H1 (cell line): Measurements from ENCODE around the gene TLE4. TPM values are rescaled to one million over a fixed set of nuclear protein-coding genes. Genes with fewer than 3 reads are reported as not detected.

ENCODE experiments used
- CTCF ChIA-PET: fragments of 300-600 bp; sonication (Branson Sonifier 250); formaldehyde crosslinking; loops from one replicate; lab custom pipeline; 2021; ENCODE audit not compliant: partially characterized antibody; lab: Charles Lee
- POLR2A ChIA-PET: fragments of 300-600 bp; sonication (Branson Sonifier 250); formaldehyde crosslinking; loops from one replicate; lab custom pipeline; 2021; ENCODE audit warnings: inconsistent platforms; ENCODE audit not compliant: partially characterized antibody; lab: Charles Lee
- DNase-seq, 2 experiments: peaks; one replicate each; pipeline versions ENCODE4 v3.0.0 to v3.0.0-alpha.2; 2010 to 2022; ENCODE audit warnings: low spot score in 2 of 2, low read depth in 1 of 2, mixed read lengths in 1 of 2
- FAIRE-seq: peaks from 2 replicates; lab custom pipeline; 2011; peaks lifted over from hg19 to GRCh38; lab: Jason Lieb, UNC
- H2AFZ ChIP-seq: 2 replicates; pipeline ENCODE4 v1.8.1; 2012; ENCODE audit warnings: low read length, inconsistent platforms
- H2AK5ac ChIP-seq: 2 replicates; pipeline ENCODE4 v1.6.1; 2013; ENCODE audit warnings: low read depth, low read length
- H2BK120ac ChIP-seq: replicated peaks from 2 replicates; pipeline ENCODE3; 2013; ENCODE audit warnings: low read depth, low read length, inconsistent platforms
- H2BK12ac ChIP-seq: 2 replicates; pipeline ENCODE4 v1.6.1; 2013; ENCODE audit warnings: low read depth, low read length
- H2BK15ac ChIP-seq: 2 replicates; pipeline ENCODE4 v1.6.1; 2013; ENCODE audit warnings: low read length
- H2BK20ac ChIP-seq: 2 replicates; pipeline ENCODE4 v1.6.1; 2013; ENCODE audit warnings: low read length
- H2BK5ac ChIP-seq: 2 replicates; pipeline ENCODE4 v1.6.1; 2013; ENCODE audit warnings: low read depth, low read length
- H3K14ac ChIP-seq: 2 replicates; pipeline ENCODE4 v1.6.1; 2013; ENCODE audit warnings: inconsistent platforms; ENCODE audit not compliant: insufficient read length
- H3K18ac ChIP-seq: 2 replicates; pipeline ENCODE4 v1.6.1; 2013; ENCODE audit warnings: low read length; ENCODE audit errors: extremely low read depth
- H3K23ac ChIP-seq: 2 replicates; pipeline ENCODE4 v1.6.1; 2013; ENCODE audit warnings: inconsistent platforms; ENCODE audit not compliant: insufficient read length
- H3K23me2 ChIP-seq: 2 replicates; pipeline ENCODE4 v1.6.1; 2013; ENCODE audit warnings: low read depth, low read length
- H3K27ac ChIP-seq: 2 replicates; pipeline ENCODE4 v1.6.1; 2011; ENCODE audit warnings: low read depth, low read length, inconsistent platforms
- H3K27me3 ChIP-seq, 4 experiments: replicated peaks in 1 of 4; 1 replicate in 1 of 4; 2 replicates in 3 of 4; pipeline versions ENCODE4 v1.6.1 to v1.8.1; 2011 to 2013; ENCODE audit warnings: low read length in 3 of 4, mild to moderate bottlenecking in 3 of 4, inconsistent platforms in 2 of 4, mixed read lengths in 2 of 4, moderate library complexity in 1 of 4; ENCODE audit not compliant: control insufficient read depth in 3 of 4, insufficient read depth in 3 of 4; ENCODE audit errors: extremely low read depth in 1 of 4
- H3K36me3 ChIP-seq, 4 experiments: 2 replicates each; pipeline versions ENCODE4 v1.6.1 to v1.8.1; 2011 to 2013; ENCODE audit warnings: mild to moderate bottlenecking in 4 of 4, low read length in 3 of 4, moderate library complexity in 2 of 4, control low read depth in 1 of 4, inconsistent platforms in 1 of 4; ENCODE audit not compliant: insufficient read depth in 4 of 4, control insufficient read depth in 2 of 4
- H3K4ac ChIP-seq: replicated peaks from 2 replicates; pipeline ENCODE3; 2013; ENCODE audit warnings: low read length, low read depth, mixed read lengths, inconsistent platforms; ENCODE audit not compliant: insufficient read length
- H3K4me1 ChIP-seq, 4 experiments: replicated peaks in 1 of 4; 1 replicate in 1 of 4; 2 replicates in 3 of 4; pipeline versions ENCODE4 v1.6.1 to v1.8.1; 2011 to 2013; ENCODE audit warnings: low read length in 3 of 4, inconsistent platforms in 2 of 4, mixed read lengths in 1 of 4; ENCODE audit not compliant: insufficient read depth in 4 of 4, control insufficient read depth in 3 of 4
- H3K4me2 ChIP-seq, 2 experiments: 2 replicates each; pipeline versions ENCODE4 v1.6.1 to v1.8.1; 2011 to 2013; ENCODE audit warnings: low read depth in 2 of 2, low read length in 2 of 2, control low read depth in 1 of 2, inconsistent platforms in 1 of 2, mild to moderate bottlenecking in 1 of 2; ENCODE audit not compliant: insufficient read depth in 1 of 2
- H3K4me3 ChIP-seq, 4 experiments: fragments of 200-600, 300-600 bp in 1 of 4; sonication (generic), shearing (Covaris generic), sonication (Bioruptor Twin) in 1 of 4; 2 replicates each; pipeline versions ENCODE4 v1.5.1 to v1.8.1; 2011 to 2016; ENCODE audit warnings: low read length in 4 of 4, low read depth in 3 of 4, control low read depth in 2 of 4, inconsistent platforms in 2 of 4, mild to moderate bottlenecking in 2 of 4, mixed read lengths in 1 of 4, moderate library complexity in 1 of 4; ENCODE audit not compliant: insufficient read depth in 2 of 4; ENCODE audit errors: extremely low read depth in 1 of 4
- H3K56ac ChIP-seq: replicated peaks from 2 replicates; pipeline ENCODE3; 2013; ENCODE audit warnings: low read depth, mild to moderate bottlenecking, mixed read lengths, low read length, inconsistent platforms; ENCODE audit not compliant: insufficient read length
- H3K79me1 ChIP-seq: 2 replicates; pipeline ENCODE4 v1.6.1; 2013; ENCODE audit warnings: low read depth, low read length, control low read depth
- H3K79me2 ChIP-seq, 2 experiments: 2 replicates each; pipeline versions ENCODE4 v1.6.1 to v1.8.1; 2012 to 2013; ENCODE audit warnings: low read length in 2 of 2, mild to moderate bottlenecking in 2 of 2, inconsistent platforms in 1 of 2; ENCODE audit not compliant: insufficient read depth in 2 of 2, control insufficient read depth in 1 of 2
- H3K9ac ChIP-seq, 4 experiments: replicated peaks in 1 of 4; 1 replicate in 1 of 4; 2 replicates in 3 of 4; pipeline versions ENCODE4 v1.6.1 to v1.8.1; 2011 to 2013; ENCODE audit warnings: low read depth in 3 of 4, low read length in 3 of 4, control low read depth in 2 of 4, mild to moderate bottlenecking in 2 of 4, moderate library complexity in 2 of 4, inconsistent platforms in 1 of 4; ENCODE audit errors: extremely low read depth in 1 of 4
- H3K9me3 ChIP-seq, 2 experiments: 2 replicates each; pipeline versions ENCODE4 v1.6.1 to v1.8.1; 2012 to 2013; ENCODE audit warnings: mild to moderate bottlenecking in 2 of 2, moderate library complexity in 2 of 2, control low read depth in 1 of 2, inconsistent platforms in 1 of 2, low read depth in 1 of 2, low read length in 1 of 2, mixed read lengths in 1 of 2; ENCODE audit not compliant: insufficient read depth in 2 of 2
- H4K20me1 ChIP-seq, 2 experiments: replicated peaks in 1 of 2; 2 replicates each; pipeline versions ENCODE3 to v1.8.1; 2011 to 2013; ENCODE audit warnings: inconsistent platforms in 2 of 2, low read length in 2 of 2, mild to moderate bottlenecking in 1 of 2; ENCODE audit not compliant: insufficient read depth in 2 of 2, control insufficient read depth in 1 of 2
- H4K5ac ChIP-seq: 2 replicates; pipeline ENCODE4 v1.6.1; 2013; ENCODE audit warnings: low read length, low read depth, mixed read lengths, inconsistent platforms; ENCODE audit not compliant: insufficient read length
- H4K8ac ChIP-seq: 2 replicates; pipeline ENCODE4 v1.8.0; 2013; ENCODE audit warnings: mild to moderate bottlenecking, moderate library complexity, low read length, inconsistent platforms; ENCODE audit not compliant: insufficient read depth; ENCODE audit errors: extremely low read depth
- H4K91ac ChIP-seq: replicated peaks from 2 replicates; pipeline ENCODE3; 2013; ENCODE audit warnings: low read length, mixed read lengths, inconsistent platforms; ENCODE audit not compliant: insufficient read length
- NRF1 ChIP-seq: IDR thresholded peaks from 2 replicates; pipeline ENCODE4 v1.6.1; 2011; ENCODE audit warnings: mild to moderate bottlenecking, low read depth, low read length, improper control_type of control experiment
- RBBP5 ChIP-seq: IDR thresholded peaks from 2 replicates; pipeline ENCODE4 v1.7.1; 2012; ENCODE audit warnings: low read depth, mild to moderate bottlenecking, inconsistent platforms, low read length, moderate library complexity, borderline replicate concordance
- TBP ChIP-seq: IDR thresholded peaks from 2 replicates; pipeline ENCODE4 v1.6.1; 2011; ENCODE audit warnings: low read depth, low read length, improper control_type of control experiment
- WGBS, 2 experiments: shearing (Covaris generic) in 1 of 2; methylation state at CpG; one replicate each; pipeline versions ENCODE4 v1.1.6 to v1.1.7; 2013 to 2015; ENCODE audit warnings: low lambda C conversion rate in 2 of 2, mixed read lengths in 2 of 2, inconsistent platforms in 1 of 2, low coverage in 1 of 2, missing lambda C conversion rate in 1 of 2; ENCODE audit not compliant: insufficient replicate concordance in 2 of 2, insufficient coverage in 1 of 2, insufficient read length in 1 of 2; ENCODE audit errors: extremely low coverage in 1 of 2, missing lambda C conversion rate in 1 of 2; 5-methylcytosine and 5-hydroxymethylcytosine counted together
- polyA plus RNA-seq, 7 experiments: library from polyadenylated mRNA; depleted of rRNA in 3 of 7; stranded (reverse) in 5 of 7; unstranded in 2 of 7; fragments of >200 nt in 5 of 7; fragments of 200-250 nt in 2 of 7; gene quantifications; 1 replicate in 5 of 7; 2 replicates in 1 of 7; 4 replicates in 1 of 7; pipeline versions ENCODE4 v1.2.1 to v1.2.3, GENCODE V29; 2011 to 2013; ENCODE audit warnings: missing spikeins in 2 of 7, mixed read lengths in 2 of 7
- total RNA-seq: library from RNA; stranded (reverse); fragmentation: NEBNext Ultra II Directional; extraction: Animal tissue kit (Norgen Biotek cat#: 25700); gene quantifications from 2 replicates; pipeline ENCODE4 v1.2.1, GENCODE V29; 2021
- TF ChIP-seq, protein P1 (sequence below): IDR thresholded peaks from 2 replicates; pipeline ENCODE4 v1.6.1; 2011; ENCODE audit warnings: low read depth, mild to moderate bottlenecking, low read length; ENCODE audit not compliant: insufficient read depth

Gene TLE4
- total and polyA plus RNA-seq, 2 of the 8 experiments (the other 6 are each of a cell fraction or from before 2014, with no cell fraction given): 32.4 to 36.9 TPM

DNA sequence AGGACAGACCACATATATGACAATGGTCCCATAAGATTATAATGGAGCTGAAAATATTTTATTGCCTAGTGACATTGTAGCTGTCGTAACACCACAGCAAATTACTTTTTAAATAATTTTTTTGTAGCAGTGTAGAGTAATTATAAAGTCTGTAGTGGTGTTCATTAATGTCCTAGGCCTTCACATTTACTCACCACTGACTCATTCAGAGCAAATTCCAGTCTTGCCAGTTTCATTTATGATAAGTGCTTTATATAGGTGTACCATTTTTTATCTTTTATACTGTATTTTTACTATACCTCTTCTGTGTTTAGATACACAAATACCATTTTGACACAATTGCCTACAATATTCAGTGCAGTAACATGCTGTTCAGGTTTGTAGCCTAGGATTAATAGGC, 67.6 kb downstream of the TLE4 start:
- WGBS, 2 experiments: 82% methylated on average over 1 of the region's 1 CpG; no CpG with 5 or more reads in 1 of the 2 experiments
- no peaks in the 10 kb centered on the region for H3K79me1 ChIP-seq
- no peak overlapping the region for H3K4me3 ChIP-seq
- H3K9me3 ChIP-seq: no peaks in the 10 kb centered on the region; a peak in 1 of 4 replicates
- POLR2A ChIA-PET: no interaction called here
- H2BK120ac ChIP-seq: no peak overlapping the region
- DNase-seq (no peak), FAIRE-seq (no peak)
- no peak overlapping the region for H2BK5ac ChIP-seq
- no peak overlapping the region for H4K8ac ChIP-seq
- H3K14ac ChIP-seq: no peak overlapping the region
- no peak overlapping the region for H4K5ac ChIP-seq
- no peak overlapping the region for H3K4ac ChIP-seq
- H3K4me1 ChIP-seq: no peaks in the 10 kb centered on the region
- CTCF ChIA-PET: interaction anchor here (1.4 kb wide), 1 partner anchor 55 kb away, joined by 3 read pairs; no protein-coding TSS in a partner anchor
- H3K27me3 ChIP-seq: no peaks in the 10 kb centered on the region
- no peaks in the 10 kb centered on the region for H4K20me1 ChIP-seq
- no peak overlapping the region for H4K91ac ChIP-seq
- no peak overlapping the region for H3K4me2 ChIP-seq
- H3K27ac ChIP-seq: no peak overlapping the region
- no peak overlapping the region for H3K23ac ChIP-seq
- no peaks in the 10 kb centered on the region for H3K23me2 ChIP-seq
- H3K79me2 ChIP-seq: peaks cover 0 to 4% of the 10 kb centered on the region in 2 experiments; a peak in 2 of 4 replicates
- no peak overlapping the region for H3K18ac ChIP-seq
- no peak overlapping the region for H3K9ac ChIP-seq
- H2BK15ac ChIP-seq: no peak overlapping the region
- no peak overlapping the region for H2BK12ac ChIP-seq
- no peak overlapping the region for H3K56ac ChIP-seq
- H2BK20ac ChIP-seq: no peak overlapping the region
- H3K36me3 ChIP-seq: peaks cover 0 to 6% (median 2%) of the 10 kb centered on the region in 4 experiments; a peak in 3 of 8 replicates
- H2AFZ ChIP-seq: no peak overlapping the region
- TF ChIP-seq TBP: no peak
- TF ChIP-seq, protein P1, sequence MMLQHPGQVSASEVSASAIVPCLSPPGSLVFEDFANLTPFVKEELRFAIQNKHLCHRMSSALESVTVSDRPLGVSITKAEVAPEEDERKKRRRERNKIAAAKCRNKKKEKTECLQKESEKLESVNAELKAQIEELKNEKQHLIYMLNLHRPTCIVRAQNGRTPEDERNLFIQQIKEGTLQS: no peak
- TF ChIP-seq NRF1: no peak
- TF ChIP-seq RBBP5: no peak
- H2AK5ac ChIP-seq: no peak overlapping the region
